Activated CD4-positive, alpha-beta T cell treated with anti-CD3 and anti-CD28 coated beads for 48 hours (primary cell): Measurements from ENCODE around the gene RPS8.
A peak's percentile ranks its signal among the peaks of the same experiment; 100 is the strongest.
"Not testable (repeated sequence)": the region's sequence is repeated elsewhere in the genome, so short reads cannot be mapped to it uniquely, and the experiment has no call there.

Experiments used
- DNase-seq: peaks from one replicate; pipeline ENCODE4 v3.0.0-alpha.2; 2020

RPS8 gene

GRCh38 chr1:44775078-44775929 is at the start of gene RPS8:
RPS8 (plus strand) TSS chr1:44775540; CDS start chr1:44775597, 57 bp downstream.
- peak; percentile 94 for DNase-seq

- peak; percentile 98 for DNase-seq
Measured at GRCh38 chr1:44730741-44731512, 44.4 kb upstream of the RPS8 start, which contains the start of gene RNU5D-1. RNU5D-1 (minus strand) TSS chr1:44731170.

GRCh38 chr1:44733365-44733764 is 42.0 kb upstream of the RPS8 start:
- DNase-seq: no peak

GRCh38 chr1:44733784-44734183 is 41.6 kb upstream of the RPS8 start:
- DNase-seq: no peak

- no peak for DNase-seq
Measured at GRCh38 chr1:44735992-44736391, 39.3 kb upstream of the RPS8 start.

- not testable (repeated sequence) for DNase-seq
Measured at GRCh38 chr1:44738953-44739306, 36.4 kb upstream of the RPS8 start.

- peak; percentile 99 for DNase-seq
Measured at GRCh38 chr1:44739307-44740178, 35.8 kb upstream of the RPS8 start, which contains the start of gene KIF2C. KIF2C (plus strand) TSS chr1:44739837; CDS start chr1:44739933, 96 bp downstream.

GRCh38 chr1:44740179-44740617 is 35.1 kb upstream of the RPS8 start:
- DNase-seq: no peak

- no peak for DNase-seq
Measured at GRCh38 chr1:44743211-44743610, 32.1 kb upstream of the RPS8 start.

- no peak for DNase-seq
Measured at GRCh38 chr1:44747878-44748277, 27.5 kb upstream of the RPS8 start.

- DNase-seq: no peak
Measured at GRCh38 chr1:44757420-44757819, 17.9 kb upstream of the RPS8 start.

GRCh38 chr1:44759077-44759476 is 16.3 kb upstream of the RPS8 start:
- no peak for DNase-seq

GRCh38 chr1:44760876-44761275 is 14.5 kb upstream of the RPS8 start:
- DNase-seq: no peak

- DNase-seq: not testable (repeated sequence)
Measured at GRCh38 chr1:44766421-44766820, 8.9 kb upstream of the RPS8 start.

- peak; percentile 52 for DNase-seq
Measured at GRCh38 chr1:44775930-44776729, 790 bp downstream of the RPS8 start.

- no peak for DNase-seq
Measured at GRCh38 chr1:44776730-44777068, 1.4 kb downstream of the RPS8 start.

- no peak for DNase-seq
Measured at GRCh38 chr1:44777547-44777946, 2.2 kb downstream of the RPS8 start.

GRCh38 chr1:44777969-44778635 is 2.8 kb downstream of the RPS8 start:
- DNase-seq: no peak

- DNase-seq: no peak
Measured at GRCh38 chr1:44778705-44779576, 3.6 kb downstream of the RPS8 start.

GRCh38 chr1:44780583-44781121 is 5.3 kb downstream of the RPS8 start:
- no peak for DNase-seq
